ENCODE measurements around the gene PRCC.

DNA sequence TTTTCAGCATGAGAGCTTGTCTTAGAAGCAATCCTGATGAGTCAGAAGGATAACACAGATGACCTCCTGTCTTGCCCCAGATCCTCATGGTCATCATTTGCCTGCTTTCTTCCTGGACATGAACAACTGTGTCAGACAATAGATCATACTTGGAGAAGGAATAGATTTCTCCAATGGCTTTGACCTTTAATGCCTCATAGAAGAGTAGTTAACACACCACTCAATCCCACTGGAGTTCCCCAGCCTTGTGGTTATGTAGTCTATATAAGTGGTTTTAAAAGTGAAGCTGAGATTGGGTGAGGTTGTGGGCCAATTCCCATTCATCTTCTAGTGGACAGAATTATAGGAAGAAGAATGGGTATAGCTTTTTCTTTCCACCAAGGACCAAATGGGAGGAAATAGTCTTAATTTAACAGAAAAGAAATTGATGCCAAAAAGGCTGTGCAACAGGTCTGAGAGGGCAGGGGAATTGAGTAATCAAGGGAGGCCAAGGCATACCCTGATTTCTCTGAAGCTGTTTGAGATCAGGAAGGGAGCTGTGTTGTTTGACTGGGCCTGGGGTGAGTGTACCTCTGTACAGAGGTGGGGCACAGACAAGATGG lies 14.4 kb downstream of the PRCC start:
- TF ChIP-seq GATA2 (IDR thresholded peaks at IDR 0.05; ENCODE audit: low read depth, low read length) (no peak), GATA3 (IDR thresholded peaks at IDR 0.05; ENCODE audit: low read depth, low read length) (no peak)
